ENCODE measurements around the gene RUSC2. TPM values are rescaled to one million over a fixed set of nuclear protein-coding genes. Genes with fewer than 3 reads are reported as not detected.

The RUSC2 gene
- total and polyA plus RNA-seq, 9 donors: 33.7 to 72.4 (median 57.8) TPM

GRCh38 chr9:35510754-35511428 is 21.0 kb downstream of the RUSC2 start:
- peak overlapping the region; percentile 94 for H3K27ac ChIP-seq (ENCODE audit: low read length)
- no peaks in the 10 kb centered on the region for H3K27me3 ChIP-seq (ENCODE audit: control insufficient read depth, insufficient read depth, low read length)
- H3K9me3 ChIP-seq (replicated peaks; ENCODE audit: control insufficient read depth, low read depth, low read length): no peaks in the 10 kb centered on the region
- H3K4me3 ChIP-seq (ENCODE audit: low read length): no peak overlapping the region
- peaks cover 15% of the 10 kb centered on the region for H3K4me1 ChIP-seq (ENCODE audit: control insufficient read depth, insufficient read depth, low read length)
- DNase-seq: peak; percentile 98
- H3K36me3 ChIP-seq (ENCODE audit: control insufficient read depth, insufficient read depth, low read length): no peaks in the 10 kb centered on the region
- WGBS (ENCODE audit: insufficient coverage): 20% methylated on average over 1 of the region's 3 CpGs

GRCh38 chr9:35511453-35511852 is 21.5 kb downstream of the RUSC2 start:
- WGBS (ENCODE audit: insufficient coverage): no CpG with 5 or more reads among the region's 1 CpG
- H3K9me3 ChIP-seq (replicated peaks; ENCODE audit: control insufficient read depth, low read depth, low read length): no peaks in the 10 kb centered on the region
- no peaks in the 10 kb centered on the region for H3K36me3 ChIP-seq (ENCODE audit: control insufficient read depth, insufficient read depth, low read length)
- no peaks in the 10 kb centered on the region for H3K27me3 ChIP-seq (ENCODE audit: control insufficient read depth, insufficient read depth, low read length)
- no peak overlapping the region for H3K4me3 ChIP-seq (ENCODE audit: low read length)
- DNase-seq: no peak
- H3K4me1 ChIP-seq (ENCODE audit: control insufficient read depth, insufficient read depth, low read length): peaks cover 19% of the 10 kb centered on the region
- peak overlapping the region; percentile 94 for H3K27ac ChIP-seq (ENCODE audit: low read length)

DNA sequence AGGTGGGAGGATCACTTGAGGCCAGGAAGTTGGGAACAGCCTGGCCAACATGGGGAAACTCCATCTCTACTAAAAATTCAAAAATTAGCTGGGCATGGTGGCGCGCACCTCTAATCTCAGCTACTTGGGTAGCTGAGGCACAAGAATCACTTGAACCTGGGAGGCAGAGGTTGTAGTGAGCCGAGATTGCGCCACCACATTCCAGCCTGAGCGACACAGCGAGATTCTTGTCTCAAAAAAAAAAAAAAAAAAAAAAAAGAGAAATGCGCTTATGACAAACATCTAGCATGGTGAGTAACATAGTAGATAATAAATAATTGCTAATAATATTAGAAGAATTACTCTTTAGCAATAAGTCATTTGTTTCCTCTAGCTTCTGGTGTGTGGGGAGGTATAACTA is 25.9 kb downstream of the RUSC2 start:
- WGBS (ENCODE audit: insufficient coverage): no CpG with 5 or more reads among the region's 7 CpGs
- H3K36me3 ChIP-seq (ENCODE audit: control insufficient read depth, insufficient read depth, low read length): no peaks in the 10 kb centered on the region
- H3K9me3 ChIP-seq (replicated peaks; ENCODE audit: control insufficient read depth, low read depth, low read length): no peaks in the 10 kb centered on the region
- H3K4me3 ChIP-seq (ENCODE audit: low read length): no peak overlapping the region
- peaks cover 52% of the 10 kb centered on the region for H3K4me1 ChIP-seq (ENCODE audit: control insufficient read depth, insufficient read depth, low read length)
- DNase-seq: no peak
- peak overlapping the region; percentile 78 for H3K27ac ChIP-seq (ENCODE audit: low read length)
- H3K27me3 ChIP-seq (ENCODE audit: control insufficient read depth, insufficient read depth, low read length): no peaks in the 10 kb centered on the region

GRCh38 chr9:35516479-35516878 is 26.6 kb downstream of the RUSC2 start:
- Histone ChIP-seq H3K36me3 (ENCODE audit: control insufficient read depth, insufficient read depth, low read length) (no peaks in the 10 kb centered on the region), H3K9me3 (replicated peaks; ENCODE audit: control insufficient read depth, low read depth, low read length) (no peaks in the 10 kb centered on the region), H3K27me3 (ENCODE audit: control insufficient read depth, insufficient read depth, low read length) (no peaks in the 10 kb centered on the region), H3K4me3 (ENCODE audit: low read length) (no peak overlapping the region), H3K27ac (ENCODE audit: low read length) (peak overlapping the region; percentile 78), H3K4me1 (ENCODE audit: control insufficient read depth, insufficient read depth, low read length) (peaks cover 47% of the 10 kb centered on the region)
- DNase-seq: peak; percentile 52
- WGBS (ENCODE audit: insufficient coverage): no CpG with 5 or more reads among the region's 1 CpG

- Histone ChIP-seq H3K27ac (ENCODE audit: low read length) (peak overlapping the region; percentile 78), H3K4me3 (ENCODE audit: low read length) (no peak overlapping the region), H3K9me3 (replicated peaks; ENCODE audit: control insufficient read depth, low read depth, low read length) (no peaks in the 10 kb centered on the region), H3K4me1 (ENCODE audit: control insufficient read depth, insufficient read depth, low read length) (peaks cover 47% of the 10 kb centered on the region), H3K36me3 (ENCODE audit: control insufficient read depth, insufficient read depth, low read length) (no peaks in the 10 kb centered on the region), H3K27me3 (ENCODE audit: control insufficient read depth, insufficient read depth, low read length) (no peaks in the 10 kb centered on the region)
- peak; percentile 59 for DNase-seq
- no CpG with 5 or more reads among the region's 3 CpGs for WGBS (ENCODE audit: insufficient coverage)
Measured at GRCh38 chr9:35517131-35517530, 27.2 kb downstream of the RUSC2 start.

GRCh38 chr9:35517552-35518224 is 27.8 kb downstream of the RUSC2 start:
- peak overlapping the region; percentile 78 for H3K27ac ChIP-seq (ENCODE audit: low read length)
- H3K4me1 ChIP-seq (ENCODE audit: control insufficient read depth, insufficient read depth, low read length): peaks cover 45% of the 10 kb centered on the region

DNA sequence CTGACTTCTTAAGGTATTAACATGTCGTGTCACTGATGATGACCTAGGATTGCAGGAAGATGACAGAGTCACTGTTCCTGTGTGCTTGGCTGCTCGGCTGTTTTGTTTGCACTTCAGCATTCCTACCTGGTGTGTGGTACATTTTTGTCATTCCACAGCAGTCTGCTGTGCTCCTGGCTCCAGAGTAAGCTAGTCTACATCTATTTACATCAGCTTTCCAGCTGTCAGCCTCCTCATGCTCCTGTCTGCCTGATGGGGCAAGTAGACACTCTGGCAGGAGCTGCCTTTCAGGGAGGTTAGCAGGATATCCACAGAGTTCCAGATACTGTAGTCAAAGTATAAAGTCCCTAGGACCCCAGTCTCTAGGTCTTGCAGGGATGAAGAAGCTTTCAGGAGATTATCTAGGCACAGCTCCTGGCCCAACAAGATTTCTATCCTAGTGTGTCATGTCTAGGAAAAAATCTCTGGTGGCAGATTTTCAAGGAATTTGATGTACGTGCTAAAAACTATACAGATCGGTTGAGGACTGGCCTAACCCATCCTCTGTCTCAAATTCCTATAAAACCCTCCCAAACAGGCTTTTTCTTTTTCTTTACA is 28.4 kb downstream of the RUSC2 start:
- no peaks in the 10 kb centered on the region for H3K27me3 ChIP-seq (ENCODE audit: control insufficient read depth, insufficient read depth, low read length)
- H3K9me3 ChIP-seq (replicated peaks; ENCODE audit: control insufficient read depth, low read depth, low read length): no peaks in the 10 kb centered on the region
- peak overlapping the region; percentile 78 for H3K27ac ChIP-seq (ENCODE audit: low read length)
- H3K36me3 ChIP-seq (ENCODE audit: control insufficient read depth, insufficient read depth, low read length): no peaks in the 10 kb centered on the region
- peak; percentile 62 for DNase-seq
- WGBS (ENCODE audit: insufficient coverage): 18% methylated on average over 2 of the region's 4 CpGs
- peaks cover 45% of the 10 kb centered on the region for H3K4me1 ChIP-seq (ENCODE audit: control insufficient read depth, insufficient read depth, low read length)
- H3K4me3 ChIP-seq (ENCODE audit: low read length): no peak overlapping the region

More at GRCh38 chr9:35517552-35518224, 27.8 kb downstream of the RUSC2 start:
- DNase-seq: no peak
- H3K9me3 ChIP-seq (replicated peaks; ENCODE audit: control insufficient read depth, low read depth, low read length): no peaks in the 10 kb centered on the region
- WGBS (ENCODE audit: insufficient coverage): no CpG with 5 or more reads among the region's 3 CpGs
- H3K4me3 ChIP-seq (ENCODE audit: low read length): no peak overlapping the region
- no peaks in the 10 kb centered on the region for H3K36me3 ChIP-seq (ENCODE audit: control insufficient read depth, insufficient read depth, low read length)
- no peaks in the 10 kb centered on the region for H3K27me3 ChIP-seq (ENCODE audit: control insufficient read depth, insufficient read depth, low read length)

DNA sequence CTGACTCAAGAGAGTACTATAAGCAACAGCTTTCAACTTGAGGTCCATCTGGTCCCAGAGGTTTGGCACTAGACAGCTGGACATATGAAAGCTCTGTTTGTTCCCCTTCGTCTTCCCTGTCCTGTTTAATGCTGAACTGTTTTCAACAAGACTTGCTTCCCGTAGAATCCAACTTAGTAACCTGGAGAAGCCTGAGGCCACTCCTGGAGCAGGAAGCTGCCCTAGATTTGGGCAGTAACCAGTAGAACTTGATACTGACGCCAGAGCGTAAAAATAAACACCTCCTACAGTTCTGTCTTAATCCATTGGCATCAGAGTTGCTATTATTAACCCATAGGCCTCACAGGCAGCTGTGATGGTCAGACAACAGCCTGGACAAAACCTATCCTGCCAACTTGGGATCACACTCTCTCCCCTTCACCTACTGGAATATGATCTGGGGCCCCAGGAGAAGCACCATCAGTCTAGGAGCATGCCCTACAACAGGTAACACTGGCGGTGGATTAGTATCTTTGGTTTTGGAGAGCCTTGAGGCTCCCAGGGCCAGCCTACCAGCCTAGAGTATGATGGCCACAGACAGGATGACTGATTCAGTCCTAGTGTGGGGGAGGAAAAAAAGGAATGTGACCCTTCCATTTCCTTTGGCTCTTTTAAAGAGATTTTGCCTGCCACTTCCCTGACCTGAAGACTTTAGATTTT is 29.2 kb downstream of the RUSC2 start:
- peaks cover 45% of the 10 kb centered on the region for H3K4me1 ChIP-seq (ENCODE audit: control insufficient read depth, insufficient read depth, low read length)
- peak; percentile 79 for DNase-seq
- 52% methylated on average over 4 of the region's 5 CpGs for WGBS (ENCODE audit: insufficient coverage)
- H3K27ac ChIP-seq (ENCODE audit: low read length): peak overlapping the region; percentile 78
- peak overlapping the region; percentile 14 for H3K4me3 ChIP-seq (ENCODE audit: low read length)
- H3K36me3 ChIP-seq (ENCODE audit: control insufficient read depth, insufficient read depth, low read length): no peaks in the 10 kb centered on the region
- H3K27me3 ChIP-seq (ENCODE audit: control insufficient read depth, insufficient read depth, low read length): no peaks in the 10 kb centered on the region
- no peaks in the 10 kb centered on the region for H3K9me3 ChIP-seq (replicated peaks; ENCODE audit: control insufficient read depth, low read depth, low read length)

DNA sequence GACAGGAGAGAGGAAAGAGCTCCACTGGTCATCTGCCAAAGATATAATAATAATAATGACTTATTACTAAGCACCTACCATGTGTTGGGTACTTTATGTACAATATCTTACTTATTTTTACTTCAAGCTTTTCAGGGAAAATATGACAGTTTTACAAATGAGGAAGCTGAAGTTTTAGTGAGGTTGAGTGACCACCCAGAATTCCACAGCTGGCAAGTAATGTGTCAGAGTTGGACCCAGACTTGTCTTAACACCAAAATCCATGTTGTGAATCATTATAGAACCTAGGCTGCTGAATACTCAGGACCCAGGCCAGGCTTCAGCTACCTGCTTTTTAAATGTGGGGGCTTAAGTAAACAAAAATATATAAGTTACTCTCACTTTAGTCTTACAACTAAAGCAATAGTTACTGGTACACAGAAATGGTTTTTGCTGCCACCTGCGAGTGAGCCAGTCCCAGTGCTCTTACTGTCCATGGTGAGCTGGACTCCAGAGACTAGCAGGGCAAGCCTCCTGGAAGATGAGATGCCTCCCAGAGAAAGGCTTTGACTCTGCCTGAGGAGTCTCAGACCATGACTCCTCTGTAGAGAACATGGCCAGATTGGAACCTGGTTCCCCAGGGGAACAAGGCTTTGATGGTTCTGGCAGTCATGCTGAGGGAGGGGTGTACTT is 29.9 kb downstream of the RUSC2 start:
- no peaks in the 10 kb centered on the region for H3K27me3 ChIP-seq (ENCODE audit: control insufficient read depth, insufficient read depth, low read length)
- no peaks in the 10 kb centered on the region for H3K36me3 ChIP-seq (ENCODE audit: control insufficient read depth, insufficient read depth, low read length)
- DNase-seq: no peak
- peak overlapping the region; percentile 14 for H3K4me3 ChIP-seq (ENCODE audit: low read length)
- peaks cover 45% of the 10 kb centered on the region for H3K4me1 ChIP-seq (ENCODE audit: control insufficient read depth, insufficient read depth, low read length)
- peak overlapping the region; percentile 78 for H3K27ac ChIP-seq (ENCODE audit: low read length)
- WGBS (ENCODE audit: insufficient coverage): 71% methylated on average over 1 of the region's 1 CpG
- H3K9me3 ChIP-seq (replicated peaks; ENCODE audit: control insufficient read depth, low read depth, low read length): no peaks in the 10 kb centered on the region

All from muscle of leg (tissue), 11 donors.